Glutamatergic neuron (in vitro differentiated cells): ENCODE results near the gene PHRF1. TPM values are rescaled to one million over a fixed set of nuclear protein-coding genes. Genes with fewer than 3 reads are reported as not detected.

ENCODE experiments used
- DNase-seq: peaks from one replicate; pipeline ENCODE4 v3.0.0; 2022
- H3K27ac Mint-ChIP-seq: one replicate; pipeline ENCODE4 v1.8.0; 2020; ENCODE audit warnings: mild to moderate bottlenecking, mixed read lengths, inconsistent platforms; ENCODE audit not compliant: unreplicated experiment
- H3K27me3 Mint-ChIP-seq: one replicate; pipeline ENCODE4 v1.8.0; 2020; ENCODE audit warnings: mild to moderate bottlenecking, moderate library complexity, mixed read lengths, inconsistent platforms; ENCODE audit not compliant: unreplicated experiment
- H3K36me3 Mint-ChIP-seq: one replicate; pipeline ENCODE4 v1.8.0; 2020; ENCODE audit warnings: mild to moderate bottlenecking, mixed read lengths, inconsistent platforms; ENCODE audit not compliant: unreplicated experiment
- H3K4me1 Mint-ChIP-seq: one replicate; pipeline ENCODE4 v1.8.0; 2020; ENCODE audit warnings: mild to moderate bottlenecking, low read depth, mixed read lengths, inconsistent platforms; ENCODE audit not compliant: unreplicated experiment
- H3K4me3 Mint-ChIP-seq: one replicate; pipeline ENCODE4 v1.8.0; 2020; ENCODE audit warnings: mild to moderate bottlenecking, mixed read lengths, inconsistent platforms; ENCODE audit not compliant: unreplicated experiment
- H3K9me3 Mint-ChIP-seq: one replicate; pipeline ENCODE4 v1.8.0; 2020; ENCODE audit warnings: mild to moderate bottlenecking, moderate library complexity, mixed read lengths, inconsistent platforms; ENCODE audit not compliant: unreplicated experiment
- long read RNA-seq: library from polyadenylated mRNA; unstranded; transcript quantifications from one replicate; pipeline ENCODE4 v2.0.0, GENCODE V29; 2020; ENCODE audit not compliant: unreplicated experiment
- total RNA-seq: library from RNA; stranded (reverse); fragmentation: NEBNext Ultra II Directional; extraction: Animal tissue kit (Norgen Biotek cat#: 25700); gene quantifications from one replicate; pipeline ENCODE4 v1.2.1, GENCODE V29; 2021; ENCODE audit not compliant: unreplicated experiment
- TF ChIP-seq, protein P1 (sequence below): fragments of 200-600 bp; sonication (generic); IDR thresholded peaks from one replicate; pipeline ENCODE4 v1.5.0; 2021; ENCODE audit not compliant: partially characterized antibody, unreplicated experiment

Gene PHRF1, protein sequence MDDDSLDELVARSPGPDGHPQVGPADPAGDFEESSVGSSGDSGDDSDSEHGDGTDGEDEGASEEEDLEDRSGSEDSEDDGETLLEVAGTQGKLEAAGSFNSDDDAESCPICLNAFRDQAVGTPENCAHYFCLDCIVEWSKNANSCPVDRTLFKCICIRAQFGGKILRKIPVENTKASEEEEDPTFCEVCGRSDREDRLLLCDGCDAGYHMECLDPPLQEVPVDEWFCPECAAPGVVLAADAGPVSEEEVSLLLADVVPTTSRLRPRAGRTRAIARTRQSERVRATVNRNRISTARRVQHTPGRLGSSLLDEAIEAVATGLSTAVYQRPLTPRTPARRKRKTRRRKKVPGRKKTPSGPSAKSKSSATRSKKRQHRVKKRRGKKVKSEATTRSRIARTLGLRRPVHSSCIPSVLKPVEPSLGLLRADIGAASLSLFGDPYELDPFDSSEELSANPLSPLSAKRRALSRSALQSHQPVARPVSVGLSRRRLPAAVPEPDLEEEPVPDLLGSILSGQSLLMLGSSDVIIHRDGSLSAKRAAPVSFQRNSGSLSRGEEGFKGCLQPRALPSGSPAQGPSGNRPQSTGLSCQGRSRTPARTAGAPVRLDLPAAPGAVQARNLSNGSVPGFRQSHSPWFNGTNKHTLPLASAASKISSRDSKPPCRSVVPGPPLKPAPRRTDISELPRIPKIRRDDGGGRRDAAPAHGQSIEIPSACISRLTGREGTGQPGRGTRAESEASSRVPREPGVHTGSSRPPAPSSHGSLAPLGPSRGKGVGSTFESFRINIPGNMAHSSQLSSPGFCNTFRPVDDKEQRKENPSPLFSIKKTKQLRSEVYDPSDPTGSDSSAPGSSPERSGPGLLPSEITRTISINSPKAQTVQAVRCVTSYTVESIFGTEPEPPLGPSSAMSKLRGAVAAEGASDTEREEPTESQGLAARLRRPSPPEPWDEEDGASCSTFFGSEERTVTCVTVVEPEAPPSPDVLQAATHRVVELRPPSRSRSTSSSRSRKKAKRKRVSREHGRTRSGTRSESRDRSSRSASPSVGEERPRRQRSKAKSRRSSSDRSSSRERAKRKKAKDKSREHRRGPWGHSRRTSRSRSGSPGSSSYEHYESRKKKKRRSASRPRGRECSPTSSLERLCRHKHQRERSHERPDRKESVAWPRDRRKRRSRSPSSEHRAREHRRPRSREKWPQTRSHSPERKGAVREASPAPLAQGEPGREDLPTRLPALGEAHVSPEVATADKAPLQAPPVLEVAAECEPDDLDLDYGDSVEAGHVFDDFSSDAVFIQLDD (N-terminal part only)
- total RNA-seq = 41.6 TPM
- long read RNA-seq, partial matches to known transcripts = 2 of 4 reads
- long read RNA-seq, other reads (novel, unspliced or antisense) = 2 of 4 reads

DNA sequence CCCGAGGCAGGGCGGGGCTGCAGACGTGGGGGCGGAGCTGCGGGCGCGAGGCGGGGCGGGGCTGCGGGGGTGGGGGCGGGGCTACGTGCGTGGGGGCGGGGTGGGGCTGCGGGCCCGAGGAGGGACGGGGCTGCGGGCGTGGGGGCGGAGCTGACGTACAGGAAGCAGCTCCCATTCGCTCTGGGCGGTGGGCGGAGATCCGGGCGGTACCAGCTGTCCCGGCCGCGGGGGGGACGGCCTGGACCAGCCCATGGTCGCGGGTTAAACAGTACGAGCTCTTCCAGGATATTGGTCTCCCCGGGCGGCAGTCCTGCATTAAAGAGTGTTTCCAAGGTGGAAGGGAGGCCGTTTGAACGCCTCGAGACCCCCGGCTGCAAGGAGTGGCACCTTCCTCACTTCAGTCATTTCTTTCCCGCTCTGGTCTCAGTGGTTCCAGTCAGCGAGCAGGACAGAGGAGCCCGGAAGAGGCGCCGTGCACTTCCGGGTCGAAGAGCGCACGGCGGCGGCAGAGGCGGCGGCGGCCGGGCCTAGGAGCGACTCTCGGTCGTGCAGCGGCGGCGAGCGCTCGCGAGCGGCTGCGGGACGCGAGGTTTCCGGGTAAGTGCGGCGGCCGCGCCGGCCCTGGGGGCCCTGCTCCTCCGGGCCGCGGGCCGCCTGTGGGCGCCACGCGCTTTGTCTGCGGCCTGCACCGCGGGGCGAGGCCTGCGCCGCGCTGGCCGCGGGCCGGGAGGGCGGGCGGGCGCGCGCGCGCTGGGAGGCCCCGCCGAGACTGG lies at the start of gene PHRF1:
Gene PHRF1, plus strand, starts transcription at position 475 of the 773 bp plus-strand sequence. CDS start 5,043 bp downstream, outside the sequence.
- DNase-seq = peak; percentile 96
- TF ChIP-seq, protein P1, sequence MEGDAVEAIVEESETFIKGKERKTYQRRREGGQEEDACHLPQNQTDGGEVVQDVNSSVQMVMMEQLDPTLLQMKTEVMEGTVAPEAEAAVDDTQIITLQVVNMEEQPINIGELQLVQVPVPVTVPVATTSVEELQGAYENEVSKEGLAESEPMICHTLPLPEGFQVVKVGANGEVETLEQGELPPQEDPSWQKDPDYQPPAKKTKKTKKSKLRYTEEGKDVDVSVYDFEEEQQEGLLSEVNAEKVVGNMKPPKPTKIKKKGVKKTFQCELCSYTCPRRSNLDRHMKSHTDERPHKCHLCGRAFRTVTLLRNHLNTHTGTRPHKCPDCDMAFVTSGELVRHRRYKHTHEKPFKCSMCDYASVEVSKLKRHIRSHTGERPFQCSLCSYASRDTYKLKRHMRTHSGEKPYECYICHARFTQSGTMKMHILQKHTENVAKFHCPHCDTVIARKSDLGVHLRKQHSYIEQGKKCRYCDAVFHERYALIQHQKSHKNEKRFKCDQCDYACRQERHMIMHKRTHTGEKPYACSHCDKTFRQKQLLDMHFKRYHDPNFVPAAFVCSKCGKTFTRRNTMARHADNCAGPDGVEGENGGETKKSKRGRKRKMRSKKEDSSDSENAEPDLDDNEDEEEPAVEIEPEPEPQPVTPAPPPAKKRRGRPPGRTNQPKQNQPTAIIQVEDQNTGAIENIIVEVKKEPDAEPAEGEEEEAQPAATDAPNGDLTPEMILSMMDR = no peak
- peaks cover 16% of the 10 kb centered on the region for H3K27me3 Mint-ChIP-seq
- H3K4me1 Mint-ChIP-seq = peaks cover 24% of the 10 kb centered on the region
- H3K9me3 Mint-ChIP-seq = peaks cover 12% of the 10 kb centered on the region
- peak within 1 kb of the TSS; percentile 99 for H3K27ac Mint-ChIP-seq
- no peaks in the 10 kb centered on the region for H3K36me3 Mint-ChIP-seq
- H3K4me3 Mint-ChIP-seq = peak within 1 kb of the TSS; percentile 97

DNA sequence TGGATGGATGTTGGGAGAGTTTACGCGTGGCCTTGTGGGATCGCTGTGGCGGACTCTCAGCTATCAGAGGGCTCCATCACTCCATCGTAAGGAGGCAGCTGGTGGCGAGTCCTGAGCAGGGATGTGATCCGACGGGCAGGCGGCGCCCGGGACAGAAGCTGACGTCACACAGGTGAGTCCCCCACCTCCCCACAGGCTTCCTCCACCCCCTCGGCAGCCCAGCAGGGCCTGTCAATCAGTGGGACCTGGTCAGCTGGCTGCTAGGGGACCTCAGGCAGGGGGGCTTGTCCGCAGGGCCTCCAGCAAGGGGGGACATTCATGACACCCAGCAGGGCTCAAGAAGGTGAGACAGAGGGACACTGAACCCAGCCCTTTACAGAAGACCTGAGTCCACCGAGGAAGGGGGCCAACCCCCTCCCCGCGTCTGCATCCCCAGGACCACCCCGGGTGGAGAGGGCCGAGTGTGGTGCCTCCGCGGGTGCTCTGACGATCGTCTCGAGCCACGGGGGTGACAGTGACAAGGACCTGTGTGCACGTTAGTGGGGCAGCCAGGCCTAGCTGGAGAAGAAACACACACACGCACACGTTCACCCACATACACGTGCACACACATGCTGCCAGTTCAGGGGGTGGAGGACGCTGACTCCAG lies 48.0 kb upstream of the PHRF1 start:
- TF ChIP-seq, protein P1 = no peak
- Mint-ChIP-seq H3K9me3 (no peaks in the 10 kb centered on the region), H3K4me1 (peaks cover 2% of the 10 kb centered on the region), H3K27me3 (peaks cover 2% of the 10 kb centered on the region), H3K4me3 (no peak overlapping the region), H3K27ac (no peak overlapping the region), H3K36me3 (peaks cover 4% of the 10 kb centered on the region)
- DNase-seq = no peak

DNA sequence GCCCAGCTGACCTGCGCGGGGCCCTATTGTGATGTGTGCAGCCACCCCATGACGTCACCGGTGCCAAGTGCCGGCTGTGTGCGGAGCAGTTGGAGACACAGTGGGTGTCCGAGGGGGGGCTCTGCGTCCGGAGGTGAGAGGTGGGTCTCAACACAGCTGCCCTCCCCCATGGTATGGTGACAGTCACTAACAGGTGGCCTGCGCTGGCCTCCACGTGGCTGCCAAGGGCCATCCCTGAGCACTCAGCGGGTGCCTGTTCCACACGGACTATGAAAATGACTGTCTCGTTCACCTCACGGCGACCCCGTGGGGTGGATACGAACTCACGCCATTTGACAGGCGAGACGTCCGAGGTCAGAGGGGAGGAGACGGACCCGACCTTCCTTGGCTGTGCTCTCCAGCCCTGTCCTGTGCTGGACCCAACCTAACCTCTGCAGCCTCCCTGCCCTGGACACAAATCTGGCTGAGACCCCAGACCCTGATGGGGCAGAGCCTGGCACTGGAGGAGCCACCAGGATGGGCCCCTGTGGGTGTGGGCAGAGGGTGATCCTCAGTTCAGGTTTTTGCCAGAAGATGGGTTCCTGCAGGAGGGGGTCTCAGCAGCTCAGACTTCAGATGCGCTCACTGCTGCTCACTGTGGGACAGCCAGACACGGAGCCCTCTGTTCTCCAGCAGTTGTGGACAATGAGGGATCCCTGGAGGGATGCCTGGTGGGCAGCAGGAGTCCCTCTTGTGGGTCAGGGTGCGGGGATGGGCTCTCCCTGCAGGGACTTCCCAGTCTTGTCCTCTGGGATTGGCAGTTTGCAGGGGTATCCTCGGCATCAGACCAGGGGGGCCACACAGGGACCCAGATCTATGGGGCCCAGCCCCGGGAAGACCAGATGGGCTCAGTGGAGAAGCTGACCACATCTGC lies 47.2 kb upstream of the PHRF1 start:
- TF ChIP-seq, protein P1 = no peak
- Mint-ChIP-seq H3K4me3 (no peak overlapping the region), H3K27ac (no peak overlapping the region), H3K27me3 (peaks cover 2% of the 10 kb centered on the region), H3K9me3 (no peaks in the 10 kb centered on the region), H3K4me1 (peaks cover 2% of the 10 kb centered on the region), H3K36me3 (peaks cover 2% of the 10 kb centered on the region)
- DNase-seq = peak; percentile 20
